ENCODE data around the gene MEX3D.

The MEX3D gene

DNA sequence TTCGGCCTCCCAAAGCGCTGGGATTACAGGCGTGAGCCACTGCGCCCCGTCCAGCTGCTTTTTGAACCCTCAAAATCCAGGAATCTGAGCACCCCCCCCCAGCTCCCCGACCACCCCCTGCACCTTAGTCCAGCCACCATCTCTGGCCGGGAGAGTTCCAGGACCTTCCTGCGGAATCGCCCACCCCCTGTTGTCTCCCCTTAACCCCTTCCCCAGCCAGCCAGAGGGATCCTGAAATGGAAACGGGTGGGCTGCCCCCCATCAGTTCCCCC is 25.3 kb upstream of the MEX3D start:
- no peak for DNase-seq (ENCODE audit: low spot score)

DNA sequence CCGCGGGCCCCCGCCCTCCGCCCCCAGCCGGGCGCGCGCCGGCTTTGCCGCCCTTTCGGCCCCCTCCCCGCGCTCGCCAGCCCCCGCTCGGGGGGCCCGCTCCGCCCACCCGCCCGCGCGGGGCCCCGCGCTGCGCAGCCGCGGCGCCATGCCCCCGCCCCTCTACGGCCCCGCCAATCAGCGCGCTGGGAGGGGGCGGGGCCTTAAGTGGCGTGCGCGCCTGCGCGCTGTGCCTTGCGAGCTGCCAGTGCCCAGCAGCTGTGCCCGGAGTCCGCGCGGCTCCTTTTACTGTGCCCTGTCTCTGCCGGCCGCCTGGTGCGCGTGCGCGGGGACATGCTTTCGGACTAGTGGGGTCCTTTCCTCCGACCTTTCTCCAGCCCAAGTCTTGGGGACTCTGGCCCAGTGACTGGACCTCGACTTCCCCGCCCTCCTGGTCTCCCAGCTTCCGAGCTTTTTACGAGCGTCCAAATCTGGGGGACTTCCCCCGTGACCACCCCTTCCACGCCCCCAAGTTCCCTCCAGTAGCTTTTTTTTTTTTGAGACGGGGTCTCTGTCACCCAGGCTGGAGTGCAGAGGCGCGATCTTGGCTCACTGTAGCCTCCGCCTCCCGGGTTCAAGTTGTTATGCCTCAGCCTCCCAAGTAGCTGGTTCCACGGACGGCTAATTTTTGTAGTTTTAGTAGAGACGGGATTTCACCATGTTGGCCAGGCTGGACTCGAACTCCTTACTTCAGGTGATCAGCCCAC is 24.8 kb upstream of the MEX3D start, which contains the start of gene MBD3:
TSS of gene MBD3 (minus strand) at position 111 of the 746 bp plus-strand sequence. CDS start 234 bp downstream, outside the sequence.
- DNase-seq (ENCODE audit: low spot score), result peak; percentile 96

DNA sequence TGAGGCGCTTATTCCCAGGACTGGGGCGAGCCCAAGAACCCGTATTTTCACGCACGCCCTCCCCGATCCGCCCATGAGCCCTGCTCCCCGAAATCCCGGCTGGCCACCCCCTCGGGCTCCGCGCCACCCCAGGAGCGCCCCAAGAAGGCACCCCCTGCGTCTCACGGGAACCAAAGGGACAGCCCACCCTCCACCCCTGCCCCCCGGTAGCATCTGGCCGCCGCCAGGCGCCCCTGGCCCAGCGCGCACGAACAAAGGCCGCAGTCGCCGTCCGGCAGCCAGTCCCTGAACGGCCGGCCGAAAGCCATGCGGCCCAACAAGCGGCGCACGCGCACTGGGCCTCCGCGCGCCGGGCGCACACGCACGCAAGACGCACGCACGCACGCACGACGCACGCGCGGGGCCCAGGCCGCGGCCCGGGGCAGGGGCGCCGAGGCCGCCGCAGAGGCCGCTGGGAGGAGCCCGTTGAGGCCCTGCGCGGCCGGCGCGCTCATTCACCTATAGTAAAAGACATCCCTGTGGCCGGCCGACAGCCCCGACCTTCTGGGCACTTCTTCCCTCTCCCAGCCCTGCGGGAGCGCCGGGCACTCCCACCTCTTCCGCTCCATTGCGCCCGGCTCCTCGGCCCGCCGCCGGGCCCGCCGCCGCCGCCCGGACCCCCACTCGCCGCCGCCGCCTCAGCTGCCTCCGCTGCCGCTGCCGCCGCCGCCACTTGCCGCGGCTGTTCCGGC is 24.1 kb upstream of the MEX3D start:
- peak; percentile 91 for DNase-seq (ENCODE audit: low spot score)

DNA sequence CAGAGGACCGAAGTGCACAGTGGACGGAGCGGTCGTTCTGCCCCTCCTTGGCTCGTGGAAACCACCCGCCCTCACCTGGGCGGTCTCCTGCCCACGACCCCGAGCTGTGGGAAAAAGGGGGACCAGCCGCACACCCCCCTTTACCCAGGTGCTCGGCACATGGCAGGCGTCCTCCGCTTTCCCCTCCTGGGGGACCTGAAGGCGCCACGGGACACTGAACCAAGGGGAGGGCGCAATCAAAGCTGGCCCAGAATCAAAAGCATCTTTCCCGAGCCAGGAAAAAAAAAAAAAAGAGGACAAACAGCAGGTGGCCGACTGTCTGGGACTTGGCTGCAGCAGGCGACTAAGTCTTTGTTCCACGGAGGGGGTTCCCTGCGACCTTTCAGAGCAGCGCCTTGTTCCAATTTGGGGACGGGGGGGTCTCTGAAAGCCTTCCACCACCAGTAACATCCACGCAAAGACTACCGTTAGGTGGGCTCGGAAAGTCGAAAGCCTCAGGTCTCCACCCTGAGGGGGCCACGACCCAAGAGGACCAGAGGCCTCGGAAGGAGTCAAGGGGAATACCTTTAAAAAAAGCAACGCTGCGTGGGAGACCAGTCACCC is 23.4 kb upstream of the MEX3D start:
- no peak for DNase-seq (ENCODE audit: low spot score)

DNA sequence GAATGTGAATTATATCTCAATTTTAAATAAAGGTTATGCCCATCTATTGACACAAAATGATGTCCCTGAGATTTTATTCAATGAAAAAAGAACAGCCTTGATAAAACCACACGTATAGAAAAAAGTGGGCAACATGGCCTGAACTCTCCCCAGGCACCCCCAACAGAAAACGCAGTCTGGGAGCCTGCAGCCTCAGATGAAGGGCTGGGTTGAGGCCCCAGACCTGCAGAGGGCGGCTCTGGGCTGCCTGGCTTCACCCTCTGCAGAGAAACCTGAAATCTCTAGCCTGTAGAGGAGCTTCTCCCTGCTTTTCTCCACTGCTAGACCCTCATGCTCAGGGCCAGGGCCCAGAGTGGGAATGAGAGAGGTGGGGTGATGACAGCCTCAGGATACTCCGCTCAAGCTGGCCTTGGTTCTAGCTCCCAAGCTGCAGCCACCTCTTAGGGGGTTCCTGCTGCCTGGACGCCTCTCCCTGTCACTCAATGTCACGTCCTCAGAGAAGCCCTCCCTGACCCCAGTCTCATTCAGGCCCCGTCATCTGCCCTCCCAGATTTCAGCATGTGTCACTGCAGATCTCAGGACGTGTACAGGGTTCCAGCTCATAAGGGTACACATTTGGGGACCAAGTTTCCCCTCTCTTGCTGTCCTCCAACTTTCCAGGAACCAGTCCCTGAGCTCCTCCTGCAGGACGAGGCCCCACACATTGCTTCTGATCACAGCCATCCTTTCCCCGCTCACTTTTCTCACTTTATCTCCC is 22.7 kb upstream of the MEX3D start:
- DNase-seq (ENCODE audit: low spot score), result peak; percentile 66

DNA sequence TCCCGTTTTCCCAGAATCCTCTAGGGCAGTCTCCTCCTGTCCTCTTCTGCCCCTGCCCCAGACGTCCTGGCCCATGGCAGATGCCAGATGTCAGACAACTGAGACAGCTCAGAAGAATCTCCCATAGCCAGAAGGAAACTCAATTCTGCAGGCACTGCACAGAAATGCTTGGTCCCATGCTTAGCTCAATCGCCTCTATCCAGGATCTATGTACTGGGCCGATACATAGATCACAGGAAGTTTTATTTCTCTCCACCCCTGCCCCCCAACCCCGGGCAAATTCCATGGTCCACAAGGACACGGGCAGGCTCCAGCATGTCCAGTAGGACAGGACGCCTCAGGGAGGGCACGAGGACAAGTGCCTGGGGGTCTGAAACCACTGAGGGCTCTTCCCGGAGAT is 19.7 kb upstream of the MEX3D start:
- no peak for DNase-seq (ENCODE audit: low spot score)

DNA sequence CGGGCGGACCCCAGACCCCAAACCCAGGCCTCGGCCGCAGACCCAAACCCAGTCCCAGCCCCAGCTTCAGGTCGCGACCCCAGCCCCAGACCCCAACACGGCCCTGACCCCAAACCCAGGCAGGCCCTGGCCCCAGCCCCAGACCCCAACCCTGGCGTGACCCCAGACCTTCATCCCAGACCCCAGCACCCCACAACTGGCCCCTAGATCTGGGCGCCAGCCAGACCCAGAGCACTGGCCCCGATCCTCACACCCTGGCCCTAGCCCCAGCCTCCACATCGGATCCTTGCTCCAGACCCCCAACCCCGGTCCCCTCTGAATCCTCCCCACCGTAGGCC is 17.1 kb upstream of the MEX3D start:
- DNase-seq (ENCODE audit: low spot score), result no peak

DNA sequence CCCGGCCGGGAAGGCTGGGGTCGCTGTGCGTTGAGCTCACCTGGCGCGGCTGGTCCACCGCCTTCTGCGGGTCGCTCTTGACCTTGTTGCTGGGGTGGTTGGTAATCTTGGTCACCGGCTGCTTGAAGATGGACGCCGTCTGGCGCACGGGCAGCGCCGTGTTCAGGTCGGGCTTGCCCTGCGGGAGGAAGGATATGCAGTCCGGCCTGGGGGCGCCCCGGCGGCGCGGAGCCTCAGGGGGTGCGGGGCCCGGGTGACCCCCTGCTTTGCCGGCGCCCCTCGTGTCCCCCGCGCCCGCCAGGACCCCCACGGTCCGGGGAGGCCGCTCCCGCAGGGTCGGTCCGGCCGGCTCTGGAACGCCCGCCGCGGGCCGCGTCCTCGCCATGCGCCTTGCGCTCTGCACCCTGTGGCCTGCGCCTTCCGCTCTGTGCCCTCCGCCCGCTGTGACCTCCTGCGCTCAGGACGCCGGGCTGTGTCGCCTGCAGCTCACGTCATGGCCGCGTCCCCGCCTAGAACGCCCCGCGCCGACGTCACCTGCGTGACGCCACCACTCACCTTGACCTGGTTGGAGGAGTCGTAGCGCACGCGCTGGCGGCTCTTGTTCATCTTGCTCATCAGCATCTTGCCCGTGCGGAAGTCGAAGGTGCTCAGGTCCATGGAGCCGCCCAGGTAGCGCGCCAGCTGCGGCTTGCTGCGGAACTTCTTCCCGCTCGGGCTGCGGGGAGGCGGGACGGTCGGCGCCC is 16.5 kb upstream of the MEX3D start:
- no peak for DNase-seq (ENCODE audit: low spot score)

DNA sequence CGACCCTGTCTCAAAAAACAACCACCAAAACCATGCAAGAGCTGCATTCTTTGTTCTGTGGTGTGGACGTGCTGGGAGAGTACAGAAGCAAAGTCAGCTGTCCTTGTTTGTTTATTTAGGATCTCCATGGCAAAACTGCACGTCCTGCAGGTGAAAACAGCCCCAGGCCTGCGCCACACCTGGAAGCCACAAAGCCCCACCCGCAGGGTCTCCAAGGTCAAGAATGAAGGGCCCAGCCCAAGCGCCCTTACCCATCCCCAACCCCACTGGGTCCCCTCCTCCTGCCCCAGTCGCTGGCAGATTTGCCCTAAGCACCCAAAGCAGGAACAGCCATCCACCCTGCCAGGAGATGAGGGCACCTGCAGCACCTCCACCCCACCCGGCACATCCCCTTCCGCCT is 14.1 kb upstream of the MEX3D start:
- no peak for DNase-seq (ENCODE audit: low spot score)

DNA sequence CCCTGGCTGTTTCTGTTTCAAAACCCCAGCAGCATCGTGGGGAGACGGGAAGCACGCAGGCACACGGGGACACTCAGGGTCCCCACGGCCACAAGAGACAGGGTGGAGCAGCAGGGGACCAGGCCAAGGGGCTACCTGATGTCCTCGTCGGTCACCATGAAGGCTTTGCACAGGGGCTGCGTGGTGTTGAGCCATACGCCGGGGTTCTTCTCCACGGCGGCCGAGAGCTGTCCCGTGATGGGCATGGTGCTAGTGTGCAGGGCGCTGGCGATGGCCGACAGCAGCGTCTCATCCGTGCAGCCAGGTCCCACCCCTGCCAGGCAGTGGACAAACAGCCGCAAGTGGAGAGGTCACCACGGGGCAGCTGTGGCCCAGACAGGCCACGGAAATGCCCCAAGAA is 12.8 kb upstream of the MEX3D start:
- no peak for DNase-seq (ENCODE audit: low spot score)

DNA sequence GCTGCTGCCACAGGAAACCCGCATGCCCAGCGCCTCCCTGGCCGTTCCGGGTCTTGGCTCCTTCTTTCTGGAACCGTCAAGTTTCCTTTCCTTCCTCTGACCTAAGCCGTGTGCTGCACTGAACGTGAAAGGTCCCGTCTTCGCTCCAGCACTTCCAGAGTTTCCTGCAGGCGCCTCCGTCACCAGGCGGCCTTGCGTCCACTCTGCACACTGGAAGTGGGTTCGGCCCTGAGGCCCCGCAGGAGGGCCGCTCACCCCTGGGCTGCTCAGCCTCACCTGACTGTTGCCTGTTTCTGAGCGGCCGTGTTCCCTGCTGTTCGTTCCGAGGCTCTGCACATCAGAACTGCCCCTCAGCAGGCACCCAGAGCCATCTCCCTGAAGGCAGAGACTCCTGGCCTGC is 12.3 kb upstream of the MEX3D start:
- no peak for DNase-seq (ENCODE audit: low spot score)

DNA sequence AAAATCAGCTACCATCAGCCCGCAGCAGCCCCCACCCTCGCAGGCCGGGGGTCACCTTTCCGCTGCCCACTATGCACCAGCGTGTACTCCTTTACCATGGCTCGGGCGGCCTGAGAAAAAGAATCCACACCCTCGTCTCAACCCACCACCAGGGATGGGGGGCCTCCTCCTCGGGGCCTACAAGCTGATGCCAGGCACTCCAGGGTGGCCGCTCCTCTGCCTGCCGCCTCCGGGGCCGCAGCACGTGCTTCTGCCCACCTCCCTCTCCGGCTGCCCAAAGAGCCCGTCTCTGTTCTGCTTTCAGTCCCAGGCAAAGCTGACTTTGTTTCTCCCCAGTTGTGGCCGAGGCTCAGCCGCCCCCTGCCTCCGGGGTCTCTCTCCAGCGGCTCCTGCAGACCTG is 11.1 kb upstream of the MEX3D start:
- no peak for DNase-seq (ENCODE audit: low spot score)

DNA sequence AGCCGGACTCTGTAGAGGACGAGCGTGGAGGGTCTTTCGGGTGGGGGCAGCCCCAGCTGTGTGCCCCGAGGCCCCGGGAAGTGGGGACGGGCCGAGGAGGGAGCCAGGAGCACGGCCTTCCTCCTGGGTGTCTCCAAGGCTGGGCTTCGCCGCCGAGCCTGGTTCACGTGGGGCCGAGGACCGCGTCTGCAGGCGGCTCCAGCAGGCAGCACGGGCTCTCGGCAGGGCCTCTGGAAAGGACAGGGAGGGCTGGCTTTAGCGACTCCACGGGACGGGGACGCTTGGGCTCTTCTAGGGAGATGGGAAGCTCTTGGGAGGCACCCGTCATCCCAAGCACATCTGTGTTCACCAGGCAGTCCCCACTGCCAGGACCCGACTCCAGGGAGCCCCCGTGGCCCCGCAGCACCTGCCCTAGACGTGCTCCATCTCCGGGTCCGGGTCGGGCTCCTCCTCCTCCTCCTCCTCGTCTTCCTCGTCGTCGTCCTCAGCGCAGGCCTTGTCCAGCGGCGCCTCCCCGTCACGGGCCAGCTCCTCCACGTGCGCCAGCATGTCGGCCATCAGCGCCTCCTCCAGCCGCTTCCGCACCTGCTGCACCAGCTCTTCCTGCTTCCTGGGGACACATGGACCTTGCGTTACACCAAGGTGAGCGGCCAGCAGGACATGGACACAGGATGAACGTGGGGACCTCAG is 9.9 kb upstream of the MEX3D start:
- no peak for DNase-seq (ENCODE audit: low spot score)

DNA sequence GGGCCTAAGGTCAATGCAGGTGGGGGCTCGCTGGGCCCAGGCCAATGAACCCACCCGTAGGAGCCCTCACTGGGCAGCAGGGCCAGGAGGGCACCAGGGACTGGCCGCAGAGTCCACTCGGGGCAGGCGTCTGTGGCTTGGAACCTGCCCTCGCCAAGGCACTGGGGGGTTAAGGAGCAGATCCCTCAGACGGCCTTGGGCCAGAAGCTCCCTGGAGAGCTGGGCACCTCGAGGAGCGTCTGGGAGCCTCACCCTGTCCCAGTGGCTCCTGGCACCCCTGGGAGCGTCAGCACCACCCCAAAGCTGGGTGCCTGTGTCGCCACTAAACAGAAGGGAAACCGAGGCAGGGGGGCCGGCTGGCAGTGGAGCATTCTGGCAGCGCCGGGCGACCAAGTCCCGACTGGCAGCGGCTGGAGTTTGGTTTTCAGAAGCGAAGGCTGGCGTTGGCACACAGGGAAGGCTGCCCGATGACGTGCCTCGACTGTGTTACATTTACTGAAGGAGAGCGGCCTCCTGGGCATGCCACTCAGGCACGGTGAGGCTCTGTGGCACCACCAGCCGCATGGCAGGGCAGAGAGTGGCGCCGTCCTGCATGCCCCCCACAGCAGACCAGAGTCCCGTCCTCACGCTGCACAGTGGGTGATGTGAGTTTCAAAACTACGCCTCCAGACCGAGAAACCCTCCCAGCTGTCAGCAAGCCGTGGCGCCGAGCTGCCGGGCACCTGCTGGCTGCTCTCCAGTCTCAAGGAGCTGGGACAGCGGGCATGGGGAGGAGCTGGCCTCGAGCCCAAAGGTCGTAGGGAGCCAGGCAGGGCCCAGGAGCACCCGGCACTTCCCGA is 9.2 kb upstream of the MEX3D start:
- DNase-seq (ENCODE audit: low spot score), result no peak

DNA sequence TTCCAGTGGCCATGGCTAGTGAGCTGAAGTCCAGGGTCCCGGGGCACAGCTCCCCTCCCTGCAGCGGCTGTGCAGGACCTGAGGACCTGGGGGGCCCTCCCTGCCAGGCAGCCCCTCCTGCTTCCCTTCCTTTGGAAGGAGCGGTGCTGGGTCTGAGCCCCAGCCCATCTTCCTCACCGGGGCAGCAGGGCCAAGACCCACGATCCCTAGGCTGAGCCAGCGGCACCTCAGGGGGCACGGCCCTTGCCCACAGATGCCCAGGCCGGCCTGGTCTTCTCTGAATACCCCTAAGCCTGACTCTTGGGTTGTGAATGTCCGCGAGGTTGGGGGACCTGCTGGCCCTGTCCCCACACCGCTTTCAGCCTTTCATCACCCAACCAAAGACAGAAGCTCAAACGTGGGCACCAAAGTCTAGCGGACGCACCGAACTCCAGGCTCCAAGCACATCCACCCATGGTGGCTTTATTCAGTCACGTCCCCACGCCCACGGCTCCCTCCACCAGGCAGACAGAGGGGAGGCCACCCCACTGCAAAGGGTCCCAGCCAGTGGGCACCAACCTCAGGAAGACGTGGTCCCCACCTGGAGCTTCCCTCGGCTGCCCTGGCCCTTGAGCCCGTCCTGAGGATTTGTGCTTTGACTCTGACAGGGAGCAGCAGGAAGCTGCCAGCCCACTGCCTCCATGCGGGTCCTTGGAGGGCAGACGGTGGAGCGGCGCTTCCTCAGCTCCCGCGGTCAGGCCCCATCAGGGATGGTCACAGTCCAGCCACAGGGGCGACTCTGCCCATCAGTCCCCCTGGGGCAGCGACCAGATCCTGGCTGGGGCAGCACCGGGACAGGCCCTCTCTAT is 8.3 kb upstream of the MEX3D start:
- DNase-seq (ENCODE audit: low spot score), result no peak

DNA sequence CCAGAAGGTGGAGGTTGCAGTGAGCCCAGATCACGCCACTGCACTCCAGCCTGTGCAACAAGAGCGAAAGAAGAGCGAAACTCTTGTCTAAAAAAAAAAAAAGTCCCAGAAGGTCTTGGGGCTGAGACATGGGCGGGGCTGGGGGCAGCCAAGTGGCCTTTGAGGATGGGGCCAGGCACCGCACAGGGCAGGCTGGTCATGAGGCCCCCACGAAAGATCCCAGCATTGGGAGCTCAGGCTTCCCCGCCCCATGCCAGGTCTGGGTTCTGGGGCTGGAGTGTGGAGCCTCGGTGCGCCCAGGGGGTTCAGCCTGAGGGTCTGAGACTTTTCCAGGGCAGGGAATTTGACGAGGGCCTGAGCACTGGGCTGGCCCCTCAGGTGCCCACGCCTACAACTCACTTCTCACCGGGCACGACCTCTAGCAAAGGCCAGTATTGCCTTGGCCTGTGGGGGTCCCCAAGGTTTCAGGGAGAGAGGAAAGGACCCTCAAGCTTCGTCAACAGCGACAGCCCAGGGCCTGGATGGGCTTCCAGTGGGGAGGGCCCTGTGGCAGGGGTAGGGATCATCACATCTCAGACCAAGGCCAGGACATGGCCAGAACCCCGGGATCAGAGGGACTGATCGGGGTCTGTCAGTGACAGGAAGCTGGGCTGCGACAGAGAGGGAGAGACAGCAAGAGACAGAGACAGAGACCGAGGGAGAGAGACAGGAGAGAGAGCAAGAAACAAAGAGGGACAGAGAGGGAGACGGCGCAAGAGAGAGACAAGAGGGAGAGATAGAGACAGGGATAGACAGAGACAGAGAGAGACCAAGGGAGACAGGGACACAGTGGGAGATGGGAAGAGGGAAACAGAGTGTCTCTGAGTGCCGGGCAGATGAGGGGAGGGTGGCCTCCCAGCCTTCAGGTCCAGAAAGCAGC is 7.5 kb upstream of the MEX3D start:
- no peak for DNase-seq (ENCODE audit: low spot score)

DNA sequence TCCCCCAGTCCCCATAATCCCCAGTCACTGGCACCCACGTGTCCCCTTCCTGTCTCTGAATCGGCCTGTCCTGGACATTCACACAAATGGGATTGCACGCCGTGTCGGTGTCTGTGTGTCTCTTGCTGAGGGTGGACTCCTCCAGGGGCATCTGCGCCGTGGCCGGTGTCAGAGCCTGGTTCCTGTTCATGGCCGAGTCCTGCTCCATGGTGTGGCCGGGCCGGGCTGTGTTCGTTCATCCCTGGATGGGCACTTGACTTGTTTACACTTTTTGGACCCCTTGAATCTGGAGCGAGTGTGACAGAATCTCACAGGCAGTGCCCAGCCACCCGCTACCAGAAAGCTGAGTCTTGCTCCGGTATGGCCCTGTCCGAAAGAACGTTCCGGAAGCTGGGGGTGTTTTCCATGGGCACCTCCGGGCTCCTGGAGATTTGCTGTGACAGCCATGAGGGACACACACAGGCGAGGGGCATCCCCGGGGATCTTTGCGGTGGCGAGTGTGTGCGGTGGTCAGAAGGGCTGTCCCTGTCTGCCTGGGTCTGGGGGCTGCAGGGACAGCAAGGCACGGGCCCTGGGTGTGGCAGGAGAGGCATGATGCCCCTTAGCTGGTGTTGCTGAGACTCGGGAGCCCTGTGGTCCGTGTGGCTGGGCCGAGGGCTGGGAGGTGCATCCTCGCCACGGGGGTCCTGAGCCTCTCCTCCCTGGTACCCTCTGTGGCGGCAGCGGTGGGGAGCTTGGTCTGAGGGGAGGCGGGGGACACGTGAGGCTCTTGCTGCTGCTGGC is 6.4 kb upstream of the MEX3D start:
- no peak for DNase-seq (ENCODE audit: low spot score)

DNA sequence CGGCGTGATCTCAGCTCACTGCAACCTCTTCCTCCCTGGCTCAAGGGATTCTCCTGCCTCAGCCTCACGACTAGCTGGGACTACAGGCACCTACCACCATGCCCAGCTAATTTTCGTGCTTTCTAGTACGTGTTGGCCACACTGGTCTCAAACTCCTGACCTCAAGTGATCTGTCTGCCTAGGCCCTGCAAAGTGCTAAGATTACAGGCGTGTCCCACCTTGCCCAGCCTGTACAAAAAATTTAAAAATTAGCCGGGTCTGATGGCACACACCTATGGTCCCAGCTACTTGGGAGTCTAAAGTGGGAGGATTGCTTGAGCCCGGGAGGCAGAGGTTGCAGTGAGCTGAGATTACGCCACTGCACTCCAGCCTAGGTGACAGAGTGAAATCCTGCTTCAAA is 4.7 kb upstream of the MEX3D start:
- DNase-seq (ENCODE audit: low spot score), result no peak

Data from RKO (cell line).